GM12878 (cell line): ENCODE results near the gene ZNF791. TPM values are rescaled to one million over a fixed set of nuclear protein-coding genes. Genes with fewer than 3 reads are reported as not detected.
A peak's percentile ranks its signal among the peaks of the same experiment; 100 is the strongest.

Experiments
- ATAC-seq: fragments of 200-7000 bp; cut with Tn5 transposase; 3 replicates; pipeline ENCODE4 v1.9.1; 2020; ENCODE audit warnings: mild to moderate bottlenecking, moderate library complexity
- BruUV-seq: library from RNA; stranded (reverse); fragments of 400-500 nt; replicated peaks from 2 replicates; lab custom pipeline; 2021; lab: Mats Ljungman, UMichigan
- CTCF ChIA-PET: fragments of 300-600 bp; sonication (Branson Sonifier 250); formaldehyde crosslinking; extraction: SDS; loops from one replicate; lab custom pipeline; 2021; ENCODE audit warnings: inconsistent platforms; lab: Yijun Ruan, JAX
- POLR2A ChIA-PET: fragments of 350-600 bp; formaldehyde crosslinking; extraction: SDS; loops from one replicate; lab custom pipeline; 2021; ENCODE audit warnings: inconsistent platforms; lab: Charles Lee
- RAD21 ChIA-PET: fragments of 300-600 bp; sonication (Branson Sonifier 250); formaldehyde crosslinking; loops from one replicate; lab custom pipeline; 2023; ENCODE audit warnings: antibody characterized with exemption; ENCODE audit not compliant: unreplicated experiment; lab: Charles Lee
- SMC1A ChIA-PET: fragments of 300-600 bp; sonication (Branson Sonifier 250); formaldehyde crosslinking; loops from one replicate; lab custom pipeline; 2023; ENCODE audit not compliant: unreplicated experiment, uncharacterized antibody; lab: Charles Lee
- DNase-seq: peaks from one replicate; pipeline ENCODE4 v3.0.0-alpha.2; 2011; ENCODE audit warnings: low read depth, low spot score
- FAIRE-seq: peaks from 3 replicates; lab custom pipeline; 2011; peaks lifted over from hg19 to GRCh38; lab: Jason Lieb, UNC
- H2AFZ ChIP-seq: 2 replicates; pipeline ENCODE4 v1.6.0; 2011; ENCODE audit warnings: low read depth, low read length, control low read depth; ENCODE audit not compliant: control insufficient read depth
- H3K27ac ChIP-seq: 2 replicates; pipeline ENCODE4 v1.5.1; 2011; ENCODE audit warnings: control low read depth; ENCODE audit not compliant: control insufficient read depth, insufficient read depth
- H3K27me3 ChIP-seq, 2 experiments: replicated peaks in 1 of 2; 2 replicates each; pipeline versions ENCODE4 v1.6.0 to v1.6.1; 2011; ENCODE audit warnings: low read length in 1 of 2; ENCODE audit not compliant: control insufficient read depth in 2 of 2, insufficient read depth in 2 of 2
- H3K36me3 ChIP-seq, 2 experiments: 2 replicates each; pipeline ENCODE4 v1.5.1; 2011; ENCODE audit warnings: low read length in 1 of 2; ENCODE audit not compliant: control insufficient read depth in 2 of 2, insufficient read depth in 2 of 2
- H3K4me1 ChIP-seq: 2 replicates; pipeline ENCODE4 v1.6.1; 2011; ENCODE audit warnings: mild to moderate bottlenecking, low read length, moderate library complexity, mixed read lengths; ENCODE audit not compliant: control insufficient read depth, insufficient read depth
- H3K4me2 ChIP-seq: 2 replicates; pipeline ENCODE4 v1.6.0; 2011; ENCODE audit warnings: control low read depth; ENCODE audit not compliant: control insufficient read depth, insufficient read depth
- H3K4me3 ChIP-seq: fragments of 200-600 bp; sonication (generic); 2 replicates; pipeline ENCODE4 v1.5.1; 2016
- H3K79me2 ChIP-seq: 2 replicates; pipeline ENCODE4 v1.6.0; 2011; ENCODE audit warnings: low read length; ENCODE audit not compliant: control insufficient read depth, insufficient read depth
- H3K9ac ChIP-seq: 2 replicates; pipeline ENCODE4 v1.8.0; 2011; ENCODE audit warnings: low read length, control low read depth, mixed read lengths; ENCODE audit not compliant: control insufficient read depth, insufficient read depth
- H3K9me3 ChIP-seq: replicated peaks from 3 replicates; pipeline ENCODE4 v1.5.1; 2011; ENCODE audit warnings: mild to moderate bottlenecking, low read length; ENCODE audit not compliant: control insufficient read depth, insufficient read depth
- H4K20me1 ChIP-seq: 2 replicates; pipeline ENCODE4 v1.6.0; 2011; ENCODE audit not compliant: control insufficient read depth, insufficient read depth
- ATF7 ChIP-seq: fragments of 450-650 bp; IDR thresholded peaks from 2 replicates; pipeline ENCODE4 v1.6.1; 2016; ENCODE audit warnings: low read depth, mild to moderate bottlenecking
- E4F1 ChIP-seq: fragments of 450-650 bp; IDR thresholded peaks from 2 replicates; pipeline ENCODE4 v1.6.1; 2018; ENCODE audit warnings: borderline replicate concordance, mild to moderate bottlenecking; ENCODE audit not compliant: partially characterized antibody
- FOXK2 ChIP-seq: fragments of 450-650 bp; IDR thresholded peaks from 2 replicates; pipeline ENCODE4 v1.6.1; 2017; ENCODE audit warnings: mild to moderate bottlenecking, moderate library complexity
- HCFC1 ChIP-seq: fragments of 150-350 bp; IDR thresholded peaks from 2 replicates; pipeline ENCODE4 v1.6.1; 2014; ENCODE audit warnings: low read length
- IKZF1 ChIP-seq: fragments of 450-650 bp; conservative IDR thresholded peaks from 2 replicates; pipeline ENCODE4 v1.6.1; 2017; ENCODE audit warnings: antibody characterized with exemption, mild to moderate bottlenecking
- MYB ChIP-seq: fragments of 150-350 bp; IDR thresholded peaks from 2 replicates; pipeline ENCODE4 v1.6.1; 2014; ENCODE audit warnings: mild to moderate bottlenecking, low read depth, low read length, borderline replicate concordance
- POLR2AphosphoS2 ChIP-seq: IDR thresholded peaks from 2 replicates; pipeline ENCODE4 v1.6.1; 2011; ENCODE audit warnings: low read depth, mild to moderate bottlenecking, low read length, improper control_type of control experiment, moderate library complexity
- RFX5 ChIP-seq: IDR thresholded peaks from 2 replicates; pipeline ENCODE4 v1.6.1; 2011; ENCODE audit warnings: low read depth, low read length, improper control_type of control experiment
- SRF ChIP-seq, 2 experiments: IDR thresholded peaks; 2 replicates each; pipeline ENCODE4 v1.6.1; 2011; ENCODE audit warnings: low read depth in 2 of 2, low read length in 2 of 2, mild to moderate bottlenecking in 1 of 2, moderate library complexity in 1 of 2
- STAT1 ChIP-seq: fragments of 450-650 bp; conservative IDR thresholded peaks from 2 replicates; pipeline ENCODE4 v1.6.1; 2014; ENCODE audit warnings: antibody characterized with exemption, mild to moderate bottlenecking
- TARDBP ChIP-seq: IDR thresholded peaks from 2 replicates; pipeline ENCODE4 v1.6.1; 2016; ENCODE audit warnings: borderline replicate concordance
- WRNIP1 ChIP-seq: IDR thresholded peaks from 2 replicates; pipeline ENCODE4 v1.6.1; 2011; ENCODE audit warnings: low read depth, low read length, improper control_type of control experiment, borderline replicate concordance
- WGBS: methylation state at CpG from one replicate; pipeline ENCODE4 v1.1.6; 2016; ENCODE audit warnings: low lambda C conversion rate; ENCODE audit not compliant: insufficient replicate concordance, insufficient coverage; ENCODE audit errors: missing lambda C conversion rate; 5-methylcytosine and 5-hydroxymethylcytosine counted together
- in situ Hi-C: fragments of 300-500 bp; cut with MboI; formaldehyde crosslinking; loops from 9 replicates; pipeline ENCODE4 v1.14.3; 2018; ENCODE audit warnings: mixed read lengths
- intact Hi-C: fragments of 100-400 bp; cut with micrococcal nuclease; formaldehyde crosslinking; loops from one replicate; pipeline ENCODE4 v1.14.2; 2022; ENCODE audit not compliant: unreplicated experiment
- polyA plus RNA-seq, 11 experiments: library from polyadenylated mRNA; depleted of rRNA in 4 of 11; unstranded in 6 of 11; stranded (reverse) in 5 of 11; fragments of >200 nt; fragmentation: Nextera tagmentation in 4 of 11; fragmentation: Illumina TruSeq in 1 of 11; extraction: Ambion mirVana in 4 of 11; extraction: Trizol in 1 of 11; gene quantifications; 1 replicate in 1 of 11; 2 replicates in 10 of 11; pipeline versions ENCODE4 v1.2.1 to v1.2.3, GENCODE V29; 2011 to 2016; ENCODE audit warnings: inconsistent platforms in 2 of 11, missing spikeins in 2 of 11, low read depth in 1 of 11
- total RNA-seq, 4 experiments: library from RNA; depleted of rRNA in 3 of 4; stranded (reverse); fragments of >200 nt in 3 of 4; fragmentation: Illumina TruSeq in 1 of 4; extraction: Trizol in 1 of 4; gene quantifications; 2 replicates each; pipeline versions ENCODE4 v1.2.1 to v1.2.3, GENCODE V29; 2013 to 2021

Gene ZNF791
- total and polyA plus RNA-seq, 10 of the 15 experiments (the other 5 are each of a cell fraction or from before 2014, with no cell fraction given): 7.5 to 24.0 (median 11.8) TPM

- DNase-seq (no peak), ATAC-seq (no peak), FAIRE-seq (no peak)
- Histone ChIP-seq H2AFZ (no peak overlapping the region), H3K4me1 (peaks cover 4% of the 10 kb centered on the region; the same call in 1 of the 2 replicates), H3K9me3 (no peaks in the 10 kb centered on the region), H3K27me3 (no peaks in the 10 kb centered on the region), H3K4me2 (peak overlapping the region; percentile 56; the same call in 1 of the 2 replicates), H3K36me3 (peaks cover 23 to 26% of the 10 kb centered on the region in 2 experiments), H3K4me3 (peak overlapping the region; percentile 99; the same call in 1 of the 2 replicates), H3K9ac (no peak overlapping the region), H4K20me1 (no peaks in the 10 kb centered on the region; the same call in 1 of the 2 replicates), H3K79me2 (peaks cover 9% of the 10 kb centered on the region), H3K27ac (no peak overlapping the region)
- WGBS: 93% methylated on average over 9 of the region's 9 CpGs
- TF ChIP-seq POLR2AphosphoS2 (no peak), RFX5 (no peak)
- ChIA-PET RAD21 (no interaction called here), CTCF (interaction anchor here (1.2 to 1.5 kb wide), 2 partner anchors 40 to 116 kb away, joined by 3 read pairs; no protein-coding TSS in a partner anchor), POLR2A (no interaction called here), SMC1A (interaction anchor here (0.9 kb wide), 1 partner anchor 52 kb away, joined by 3 read pairs; no protein-coding TSS in a partner anchor)
- BruUV-seq: no TSS peak
- intact Hi-C loops: no loop called here
- in situ Hi-C loops: no loop called here
Observed at GRCh38 chr19:12680034-12680433, 69.3 kb downstream of the ZNF791 start.

- no peaks in the 10 kb centered on the region; the same call in 1 of the 2 replicates for H4K20me1 ChIP-seq
- peaks cover 13 to 14% of the 10 kb centered on the region in 2 experiments for H3K36me3 ChIP-seq
- ChIA-PET RAD21 (interaction anchor here (0.6 to 1.4 kb wide), 4 partner anchors 12 to 115 kb away, joined by 3 to 5 read pairs (median 4); a partner anchor contains a TSS), POLR2A (interaction anchor here (0.6 to 2.5 kb wide), 10 partner anchors 9 to 1169 kb away, joined by 3 to 8 read pairs (median 6); partner anchors contain the start of genes MAN2B1, TNPO2, TRIR and WDR83), SMC1A (interaction anchor here (0.5 to 1.3 kb wide), 3 partner anchors 12 to 116 kb away, joined by 3 to 4 read pairs (median 4); a partner anchor contains a TSS), CTCF (interaction anchor here (0.6 to 1.9 kb wide), 10 partner anchors 9 to 1671 kb away, joined by 3 to 4 read pairs (median 3); partner anchors contain the start of gene TRIR)
- peak within 1 kb of the TSS; percentile 99 for H3K4me3 ChIP-seq
- in situ Hi-C loops (no loop called here), intact Hi-C loops (loop anchor here (1.0 kb wide), 1 partner anchor 112 kb away; no protein-coding TSS in a partner anchor)
- peak within 1 kb of the TSS; percentile 98 for H3K27ac ChIP-seq
- peak within 1 kb of the TSS; percentile 98 for H3K9ac ChIP-seq
- FAIRE-seq (peak; percentile 96), DNase-seq (peak; percentile 95), ATAC-seq (peak; percentile 91)
- H3K79me2 ChIP-seq: peaks cover 9% of the 10 kb centered on the region
- peaks cover 4% of the 10 kb centered on the region; the same call in 1 of the 2 replicates for H3K4me1 ChIP-seq
- H2AFZ ChIP-seq: peak within 1 kb of the TSS; percentile 89
- under 1% methylated on average over 67 of the region's 68 CpGs for WGBS
- BruUV-seq: TSS peak; percentile 83
- peak within 1 kb of the TSS; percentile 76 for H3K4me2 ChIP-seq
- no peaks in the 10 kb centered on the region for H3K27me3 ChIP-seq
- H3K9me3 ChIP-seq: no peaks in the 10 kb centered on the region
- TF ChIP-seq E4F1 (peak; percentile 15), MYB (no peak), SRF (IDR thresholded peaks at IDR 0.05; ENCODE audit: low read depth in 2 of 2, low read length in 2 of 2) (peak; percentile 55 to 76; a peak in 3 of 4 replicates), FOXK2 (peak; percentile 47; the same call in 1 of the 2 replicates), IKZF1 (peak; percentile 79), TARDBP (peak; percentile 77; the same call in 1 of the 2 replicates), STAT1 (no peak), WRNIP1 (no peak), HCFC1 (peak; percentile 81), ATF7 (peak; percentile 51; the same call in 1 of the 2 replicates)
Observed at GRCh38 chr19:12681074-12681987, 70.6 kb downstream of the ZNF791 start, which contains the start of gene DHPS. TSS of gene DHPS (minus strand) at chr19:12681880. CDS start at chr19:12681766, 114 bp downstream.
